Testis (tissue), 2 donors: Measurements from ENCODE around the gene CGGBP1.

Experiments
- CTCF ChIP-seq, 3 experiments: fragments of 450-650 bp in 2 of 3; fragments of 200-600 bp in 1 of 3; sonication (generic) in 1 of 3; IDR thresholded peaks; one replicate each; pipeline ENCODE4 v1.5.1; 2016 to 2019; ENCODE audit warnings: antibody characterized with exemption in 3 of 3, mild to moderate bottlenecking in 2 of 3, moderate library complexity in 1 of 3
- POLR2A ChIP-seq: fragments of 450-650 bp; IDR thresholded peaks from one replicate; pipeline ENCODE4 v1.6.1; 2017; ENCODE audit warnings: antibody characterized with exemption, mild to moderate bottlenecking, moderate library complexity

- no peak for TF ChIP-seq CTCF (IDR thresholded peaks at IDR 0.05)
- no peak for TF ChIP-seq POLR2A
Measured at GRCh38 chr3:88061746-88062145, 2.9 kb upstream of the CGGBP1 start.
